ENCODE results near the gene EBPL.
"Not testable (repeated sequence)": the region's sequence is repeated elsewhere in the genome, so short reads cannot be mapped to it uniquely, and the experiment has no call there.

Gene EBPL

DNA sequence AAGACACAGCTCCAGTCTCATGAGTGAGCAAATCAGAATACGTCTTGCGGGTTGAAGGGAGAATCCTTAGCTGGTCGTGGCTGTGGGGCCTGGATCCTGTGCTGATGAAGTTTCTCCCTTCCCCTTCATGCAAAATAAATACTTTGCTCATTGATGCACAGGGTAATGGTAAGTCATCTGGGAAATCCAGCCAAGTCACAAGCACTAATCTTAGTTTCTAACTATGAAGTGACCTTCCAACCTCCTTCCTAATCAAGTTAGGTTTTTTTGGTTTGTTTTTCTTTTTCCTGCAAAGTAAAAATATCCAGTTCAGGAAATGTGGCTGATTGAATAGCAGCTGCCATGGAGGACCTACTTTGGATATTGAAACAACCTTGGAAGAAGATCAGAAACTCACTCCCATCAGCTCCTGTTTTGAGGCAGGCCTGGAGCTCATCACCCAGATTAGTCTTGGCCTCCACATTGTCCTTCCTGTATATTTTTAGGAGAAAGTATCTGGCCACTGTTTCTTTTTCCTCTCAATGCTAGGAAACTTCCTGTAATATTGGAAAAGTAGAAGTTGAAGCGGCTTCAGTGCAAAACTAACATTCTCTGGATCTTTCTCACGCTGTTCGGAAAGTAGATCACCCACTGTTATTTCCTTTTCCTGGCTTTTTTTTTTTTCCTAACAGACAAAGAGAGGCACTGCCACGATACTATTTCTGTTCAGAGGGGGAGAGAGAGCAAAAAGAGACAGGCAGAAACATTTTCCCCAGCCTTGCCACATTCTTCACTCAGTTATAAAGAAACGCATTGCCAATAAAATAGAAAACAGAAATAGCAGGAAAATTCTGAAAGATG is 75.2 kb downstream of the EBPL start:
- no peak for DNase-seq (ENCODE audit: low read depth)
- no peak overlapping the region for H3K4me3 ChIP-seq (ENCODE audit: low read length)
- TF ChIP-seq CTCF (conservative IDR thresholded peaks at IDR 0.05; ENCODE audit: low read length) = no peak

DNA sequence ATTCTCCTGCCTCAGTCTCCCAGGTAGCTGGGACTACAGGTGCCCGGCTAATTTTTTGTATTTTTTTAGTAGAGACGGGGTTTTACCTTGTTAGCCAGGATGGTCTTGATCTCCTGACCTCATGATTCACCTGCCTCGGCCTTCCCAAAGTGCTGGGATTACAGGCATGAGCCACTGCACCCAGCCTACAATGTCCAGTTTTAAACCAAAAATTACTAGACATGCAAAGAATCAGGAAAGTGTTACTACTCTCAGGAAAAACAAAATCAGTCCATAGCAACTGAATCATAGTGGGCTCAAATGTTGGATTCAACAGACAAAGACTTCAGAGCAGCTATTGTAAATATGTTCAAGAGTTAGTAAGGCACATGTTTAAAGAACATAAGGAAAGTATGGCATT is 79.2 kb downstream of the EBPL start:
- H3K4me3 ChIP-seq (ENCODE audit: low read length); DNase-seq (ENCODE audit: low read depth): not testable (repeated sequence)

Measured in AG10803 (cell line).